HL-60 (cell line): ENCODE measurements around the gene TEX54.

Source experiments
- DNase-seq, 2 experiments: peaks; one replicate each; pipeline ENCODE4 v3.0.0-alpha.2; 2010 to 2020; ENCODE audit warnings: low read depth in 1 of 2, low spot score in 1 of 2
- H3K27ac ChIP-seq: fragments of 250-450 bp; sonication (Bioruptor Pico); replicated peaks from 2 replicates; pipeline ENCODE4 v1.5.1; 2020; ENCODE audit warnings: mild to moderate bottlenecking, moderate library complexity
- H3K27me3 ChIP-seq: fragments of 250-450 bp; sonication (Bioruptor Pico); 2 replicates; pipeline ENCODE4 v1.5.1; 2021; ENCODE audit warnings: mild to moderate bottlenecking, moderate library complexity; ENCODE audit not compliant: insufficient read depth, poor library complexity, severe bottlenecking
- H3K4me3 ChIP-seq: replicated peaks from 2 replicates; pipeline ENCODE4 v1.5.1; 2011; ENCODE audit warnings: mild to moderate bottlenecking, control low read depth, low read length; ENCODE audit not compliant: insufficient read depth
- CTCF ChIP-seq: IDR thresholded peaks from one replicate; pipeline ENCODE4 v1.5.1; 2011; ENCODE audit warnings: low read length, control low read depth, inconsistent platforms; ENCODE audit not compliant: insufficient read depth
- GABPA ChIP-seq: IDR thresholded peaks from 2 replicates; pipeline ENCODE4 v1.6.1; 2012; ENCODE audit warnings: low read depth
- POLR2AphosphoS5 ChIP-seq: IDR thresholded peaks from 2 replicates; pipeline ENCODE4 v1.6.1; 2012; ENCODE audit warnings: low read depth
- REST ChIP-seq: IDR thresholded peaks from 2 replicates; pipeline ENCODE4 v1.6.1; 2012; ENCODE audit warnings: low read depth; ENCODE audit not compliant: insufficient replicate concordance
- SPI1 ChIP-seq: IDR thresholded peaks from 2 replicates; pipeline ENCODE4 v1.6.1; 2012; ENCODE audit warnings: low read depth, mild to moderate bottlenecking, borderline replicate concordance

The TEX54 gene

GRCh38 chr11:62799486-62799885, 33.2 kb downstream of the TEX54 start:
- no peak overlapping the region for H3K27ac ChIP-seq
- no peak for DNase-seq
- no peaks in the 10 kb centered on the region for H3K27me3 ChIP-seq
- TF ChIP-seq POLR2AphosphoS5 (no peak), CTCF (no peak), REST (no peak), GABPA (no peak), SPI1 (no peak)
- no peak overlapping the region for H3K4me3 ChIP-seq

- no peak overlapping the region for H3K27ac ChIP-seq
- no peaks in the 10 kb centered on the region for H3K27me3 ChIP-seq
- no peak overlapping the region for H3K4me3 ChIP-seq
- TF ChIP-seq CTCF (no peak), REST (no peak), POLR2AphosphoS5 (no peak), GABPA (no peak), SPI1 (no peak)
- no peak for DNase-seq
Measured at GRCh38 chr11:62796281-62796680, 36.4 kb downstream of the TEX54 start.

- TF ChIP-seq REST (no peak), CTCF (no peak), GABPA (no peak), SPI1 (no peak), POLR2AphosphoS5 (no peak)
- Histone ChIP-seq H3K27ac (no peak overlapping the region), H3K4me3 (no peak overlapping the region), H3K27me3 (no peaks in the 10 kb centered on the region)
- no peak for DNase-seq
Measured at GRCh38 chr11:62794201-62794775, 38.4 kb downstream of the TEX54 start.
